GM19452 (cell line): ENCODE data around the gene SSH3.

Source experiments
- ATAC-seq: cut with Tn5 transposase; IDR thresholded peaks from one replicate; pipeline ENCODE4 v1.9.1; 2021; ENCODE audit not compliant: unreplicated experiment

The SSH3 gene

DNA sequence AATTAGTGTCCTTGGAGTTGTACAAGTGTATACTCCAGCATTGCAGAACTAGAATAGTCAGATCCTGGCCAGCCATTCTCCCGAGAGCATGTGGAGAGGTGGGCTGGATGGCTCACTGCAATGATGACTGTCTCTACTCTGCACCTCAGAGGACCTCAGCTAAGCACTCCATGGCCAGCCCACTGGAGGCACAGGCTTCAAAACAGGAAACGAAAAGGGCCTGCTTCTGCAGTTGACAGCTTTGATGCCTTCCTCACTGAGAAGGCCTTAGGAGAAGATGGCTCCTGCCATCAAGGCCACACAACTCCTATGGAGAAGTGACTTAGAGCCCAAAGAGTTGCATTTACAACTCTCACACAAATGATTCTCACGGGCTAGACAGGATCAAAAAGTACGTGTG lies 40.9 kb downstream of the SSH3 start:
- no peak for ATAC-seq

DNA sequence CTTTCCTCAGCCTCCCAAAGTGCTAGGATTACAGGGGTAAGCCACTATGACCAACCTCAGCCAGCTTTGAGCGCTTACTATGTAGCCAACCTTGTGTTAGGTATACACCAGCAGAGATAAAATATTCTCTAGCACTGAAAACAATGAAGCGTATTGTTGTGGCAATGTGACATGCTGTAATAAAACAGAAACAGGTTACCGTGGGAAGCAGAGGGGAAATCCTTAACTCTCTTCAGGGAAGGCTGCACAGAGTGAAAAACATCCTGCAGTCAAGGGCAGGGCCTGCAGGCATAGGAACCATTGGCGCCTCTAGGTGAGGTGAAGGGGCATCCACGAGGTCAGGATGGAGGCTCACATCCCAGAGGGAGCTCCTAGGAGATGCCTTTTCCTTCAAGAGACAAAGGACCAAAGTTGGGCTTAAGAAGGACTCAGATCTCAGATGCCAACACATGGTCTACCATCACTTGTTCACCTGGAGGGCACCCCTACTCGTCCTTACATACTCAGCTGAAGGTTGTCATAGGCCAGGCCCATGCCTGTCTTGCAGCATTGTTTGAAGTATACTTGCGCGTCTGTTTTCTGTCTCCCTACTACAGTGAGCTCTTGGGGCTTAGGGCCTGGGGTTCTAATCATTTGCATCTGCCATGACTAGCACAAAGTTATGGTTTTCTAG lies 42.1 kb downstream of the SSH3 start:
- no peak for ATAC-seq

- ATAC-seq: no peak
Observed at GRCh38 chr11:67345920-67346819, 42.8 kb downstream of the SSH3 start.

- no peak for ATAC-seq
Observed at GRCh38 chr11:67347964-67348749, 44.8 kb downstream of the SSH3 start.

GRCh38 chr11:67349036-67349435 lies 45.7 kb downstream of the SSH3 start:
- no peak for ATAC-seq

DNA sequence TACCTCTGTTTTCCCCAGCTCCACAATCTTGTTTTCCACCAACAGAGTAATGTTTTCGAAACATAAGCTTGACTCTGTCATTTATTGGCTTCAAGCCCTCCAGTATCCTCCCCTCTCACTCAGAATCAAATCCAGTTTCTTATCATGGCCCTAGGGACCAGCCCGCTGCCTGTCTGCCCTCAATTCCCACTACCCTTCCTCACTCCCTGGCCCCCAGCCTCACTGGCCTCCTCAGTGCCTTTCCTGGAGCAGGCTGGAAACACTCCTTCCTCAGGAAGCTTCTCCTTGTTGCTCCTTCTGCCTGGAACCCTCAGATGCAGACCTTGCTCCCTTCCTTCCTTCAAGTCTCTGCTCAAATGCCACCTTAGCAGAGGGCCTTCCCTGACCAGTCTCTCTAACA lies 46.1 kb downstream of the SSH3 start:
- ATAC-seq: no peak

DNA sequence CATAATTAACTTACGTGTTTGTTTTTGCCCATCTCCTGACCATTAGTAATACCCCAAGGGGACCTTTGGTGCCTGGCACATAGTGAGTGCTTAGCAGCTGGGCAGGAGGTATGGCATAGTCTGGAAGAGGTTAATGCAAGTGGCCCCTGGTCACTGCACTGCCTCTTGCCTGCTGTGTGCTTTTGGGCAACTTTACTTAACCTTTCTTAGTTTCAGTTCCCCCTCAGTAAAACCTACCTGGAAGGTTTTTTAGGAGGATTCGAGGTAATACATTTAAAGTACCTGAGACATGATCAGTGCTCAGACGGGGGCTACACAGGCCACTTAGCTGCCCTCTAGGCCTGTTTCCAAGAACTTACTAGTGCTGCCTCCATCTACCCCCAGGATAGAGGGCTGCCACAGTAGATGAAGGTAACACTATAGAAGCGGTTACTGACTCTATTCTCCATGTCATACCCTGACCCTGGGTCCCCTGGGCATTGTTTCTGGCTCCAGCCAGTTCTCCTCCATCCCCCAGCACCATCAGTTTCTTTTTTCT lies 46.7 kb downstream of the SSH3 start:
- no peak for ATAC-seq

DNA sequence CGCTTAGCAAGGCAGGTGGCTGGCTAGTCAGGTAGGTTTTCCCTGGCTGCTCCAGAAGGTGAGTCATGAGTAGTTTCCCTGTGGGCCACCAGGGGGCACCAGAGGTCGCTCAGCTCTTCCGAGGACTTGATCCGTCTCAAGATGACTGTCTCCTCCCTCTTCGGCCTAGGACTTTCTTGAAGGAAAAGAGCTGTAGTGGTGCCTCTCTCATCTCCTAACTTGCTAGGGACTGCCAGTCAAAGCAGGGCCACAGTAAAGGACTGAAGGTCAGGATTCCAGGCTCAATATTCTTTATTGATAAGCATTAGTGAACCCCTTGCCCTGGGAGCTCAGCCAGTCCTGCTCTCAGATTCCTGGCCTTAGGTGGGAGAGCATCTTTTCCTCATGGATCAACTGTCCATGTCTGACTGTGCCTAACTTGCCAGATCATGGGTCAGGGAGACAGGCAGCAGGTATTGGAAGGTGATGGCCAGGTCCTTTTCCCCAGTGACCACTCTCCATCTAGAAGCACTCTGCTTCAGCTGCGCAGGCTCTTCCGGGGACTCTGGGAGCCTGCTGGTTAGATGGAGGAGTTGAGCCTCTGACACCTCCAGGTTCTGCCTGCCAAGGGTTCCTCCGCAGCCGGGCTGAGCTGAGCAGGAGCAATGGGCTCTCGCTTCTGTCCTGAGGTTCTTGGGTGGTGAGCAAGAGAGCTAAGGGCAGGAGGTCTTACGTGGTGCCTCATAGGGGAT lies 48.1 kb downstream of the SSH3 start:
- no peak for ATAC-seq

DNA sequence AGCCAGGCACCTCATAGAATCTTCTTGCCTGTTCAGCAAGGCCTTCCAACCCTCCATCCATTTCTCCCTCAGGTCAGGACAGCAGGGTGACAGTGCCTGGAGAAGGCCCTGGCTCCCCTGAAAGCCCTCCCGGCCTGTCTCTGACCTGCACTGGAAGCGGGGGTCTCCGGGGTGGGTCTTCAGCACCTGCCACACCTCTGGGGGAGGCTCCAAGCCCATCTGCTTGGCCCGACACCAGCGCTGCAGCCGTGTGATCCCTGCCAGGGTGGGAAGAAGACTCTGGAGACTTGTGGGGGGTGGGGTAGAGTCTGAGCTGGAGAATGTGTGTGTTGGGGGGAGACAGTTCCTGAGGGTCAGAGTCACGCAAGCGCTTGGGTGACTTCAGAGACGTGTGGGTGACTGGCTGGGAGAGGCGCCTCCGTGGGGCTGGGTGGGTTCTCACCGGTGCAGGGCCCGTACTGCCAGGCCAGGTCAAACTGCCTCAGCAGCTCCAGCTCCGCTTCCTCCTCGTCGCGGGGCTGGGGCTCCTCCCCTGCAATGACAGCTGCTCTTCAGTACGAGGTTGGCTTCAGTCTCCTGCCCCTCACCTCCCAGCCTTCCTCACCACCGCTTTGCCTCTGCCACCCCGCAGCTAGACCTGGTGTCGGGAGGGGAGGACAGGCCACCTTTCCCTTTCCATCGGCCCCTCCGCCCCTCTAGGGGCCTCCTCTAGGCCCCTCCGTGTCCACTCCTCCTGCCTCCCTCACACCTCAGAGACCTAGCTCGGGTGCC lies 49.4 kb downstream of the SSH3 start:
- no peak for ATAC-seq

GRCh38 chr11:67353317-67354074 lies 50.2 kb downstream of the SSH3 start, which contains the start of gene POLD4:
Gene POLD4 (minus strand): TSS chr11:67353546. CDS start chr11:67353399, 147 bp downstream.
- ATAC-seq: peak; percentile 65

GRCh38 chr11:67354075-67355022 lies 51.0 kb downstream of the SSH3 start:
- peak; percentile 3 for ATAC-seq

GRCh38 chr11:67355023-67355793 lies 51.9 kb downstream of the SSH3 start:
- no peak for ATAC-seq

DNA sequence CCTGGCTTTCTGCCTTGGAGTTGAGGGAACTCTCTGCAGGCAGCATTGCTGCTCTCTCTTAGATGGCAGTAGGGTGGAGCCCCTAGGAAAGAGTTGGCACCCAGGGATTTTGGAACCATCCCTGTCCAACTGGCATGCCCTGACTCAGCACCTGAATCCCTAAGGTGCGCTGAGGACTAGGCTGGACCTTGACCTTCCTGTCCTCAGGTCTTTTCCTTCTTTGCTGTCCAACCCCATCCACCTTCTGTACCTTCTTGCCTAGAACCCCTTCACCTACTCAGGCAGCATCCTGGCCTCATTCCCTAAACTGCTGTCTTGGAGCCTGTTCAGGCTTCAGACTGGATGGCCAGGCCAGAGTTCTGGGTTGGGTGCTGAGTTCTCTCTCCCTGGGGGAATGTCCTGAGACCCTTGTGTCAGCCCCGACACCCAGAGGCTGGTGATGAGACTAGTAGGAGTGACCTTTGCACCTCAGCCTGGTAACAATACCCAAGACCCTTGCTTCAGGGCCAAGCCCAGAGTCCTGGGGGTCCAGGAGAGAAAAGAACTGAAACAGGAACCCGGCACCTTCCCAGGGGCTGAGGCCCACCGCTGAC lies 52.6 kb downstream of the SSH3 start:
- ATAC-seq: no peak

- no peak for ATAC-seq
Observed at GRCh38 chr11:67356387-67356863, 53.1 kb downstream of the SSH3 start.

DNA sequence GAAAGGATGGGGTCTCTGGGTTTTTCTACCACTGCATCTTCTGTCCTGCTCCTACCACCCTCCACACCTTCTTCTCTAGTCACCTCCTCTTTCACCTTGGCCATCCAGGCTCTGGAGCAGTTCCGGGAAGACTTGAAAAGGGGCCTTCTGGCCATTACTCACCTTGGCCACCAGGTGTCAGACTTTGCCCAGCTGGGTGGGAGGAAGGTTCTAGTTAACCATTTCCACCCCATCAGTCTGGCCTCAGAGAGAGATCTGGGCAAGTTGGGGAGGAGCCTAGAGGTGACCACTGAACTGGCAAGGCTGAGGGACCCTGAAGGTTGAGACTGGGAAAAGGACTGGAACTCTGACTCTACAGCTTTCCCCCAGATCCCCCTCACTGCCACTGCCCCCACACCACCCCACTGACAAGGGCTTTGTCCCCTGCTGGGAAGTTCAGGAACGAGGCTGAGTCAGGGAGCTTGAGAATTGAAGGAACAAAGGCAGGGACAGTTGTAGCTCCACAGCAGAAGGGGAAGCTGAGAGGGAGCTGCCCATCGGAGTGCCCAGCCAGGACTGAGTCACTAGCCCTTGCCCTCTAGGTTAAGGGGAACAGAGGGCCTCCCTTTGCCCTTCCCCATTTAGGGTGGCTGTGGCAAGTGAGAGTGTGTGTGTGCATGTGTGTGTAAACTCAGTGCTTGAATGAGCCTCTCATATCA lies 53.7 kb downstream of the SSH3 start:
- no peak for ATAC-seq
